ENCODE data around the gene OR10K2.
"Not testable (repeated sequence)": the region's sequence is repeated elsewhere in the genome, so short reads cannot be mapped to it uniquely, and the experiment has no call there.

Gene OR10K2

GRCh38 chr1:158426137-158426536 is at the start of gene OR10K2:
Gene OR10K2 (minus strand): TSS chr1:158426237. CDS start chr1:158420866, 5,371 bp downstream.
- no peak for DNase-seq

GRCh38 chr1:158471920-158472319 is 45.9 kb upstream of the OR10K2 start, which contains the start of gene OR10R2:
Gene OR10R2 (plus strand): TSS chr1:158472220. CDS start chr1:158472326, 106 bp downstream.
- no peak for DNase-seq

- no peak for DNase-seq
These were observed 35.5 kb upstream of the OR10K2 start, which contains the start of gene OR10K1 for GRCh38 chr1:158461534-158461933. Gene OR10K1 (plus strand): TSS chr1:158461834. CDS start chr1:158465562, 3,728 bp downstream.

GRCh38 chr1:158458263-158458662 is 32.2 kb upstream of the OR10K2 start:
- DNase-seq: no peak

- DNase-seq: no peak
These were observed 31.2 kb upstream of the OR10K2 start for GRCh38 chr1:158457246-158457645.

GRCh38 chr1:158454537-158454936 is 28.5 kb upstream of the OR10K2 start:
- DNase-seq: no peak

- DNase-seq: no peak
These were observed 19.3 kb upstream of the OR10K2 start for GRCh38 chr1:158445376-158445775.

- no peak for DNase-seq
These were observed 8.7 kb upstream of the OR10K2 start for GRCh38 chr1:158434741-158435140.

GRCh38 chr1:158430163-158430562 is 4.1 kb upstream of the OR10K2 start:
- DNase-seq: not testable (repeated sequence)

GRCh38 chr1:158425027-158425426 is 1.0 kb downstream of the OR10K2 start:
- no peak for DNase-seq

GRCh38 chr1:158422212-158422611 is 3.8 kb downstream of the OR10K2 start:
- no peak for DNase-seq

GRCh38 chr1:158417586-158417985 is 8.5 kb downstream of the OR10K2 start:
- no peak for DNase-seq

GRCh38 chr1:158414651-158415345 is 11.2 kb downstream of the OR10K2 start:
- no peak for DNase-seq

- no peak for DNase-seq
These were observed 18.9 kb downstream of the OR10K2 start for GRCh38 chr1:158407092-158407491.

- DNase-seq: no peak
These were observed 25.2 kb downstream of the OR10K2 start for GRCh38 chr1:158400871-158401270.

GRCh38 chr1:158398818-158399514 is 27.1 kb downstream of the OR10K2 start, which contains the start of gene OR10T2:
Gene OR10T2 (minus strand): TSS chr1:158399466. CDS start chr1:158399466, 0 bp downstream.
- DNase-seq: no peak

GRCh38 chr1:158396646-158397045 is 29.4 kb downstream of the OR10K2 start:
- DNase-seq: no peak

GRCh38 chr1:158393476-158393875 is 32.6 kb downstream of the OR10K2 start:
- DNase-seq: no peak

GRCh38 chr1:158391099-158391498 is 34.9 kb downstream of the OR10K2 start:
- DNase-seq: no peak

GRCh38 chr1:158390331-158390730 is 35.7 kb downstream of the OR10K2 start:
- DNase-seq: no peak

- no peak for DNase-seq
These were observed 51.2 kb downstream of the OR10K2 start for GRCh38 chr1:158374860-158375259.

- not testable (repeated sequence) for DNase-seq
These were observed 51.9 kb downstream of the OR10K2 start for GRCh38 chr1:158374101-158374500.

GRCh38 chr1:158371188-158371953 is 54.7 kb downstream of the OR10K2 start:
- DNase-seq: no peak
